Calu3 (cell line): ENCODE results near the gene LCN10. TPM values are rescaled to one million over a fixed set of nuclear protein-coding genes. Genes with fewer than 3 reads are reported as not detected.

Source experiments
- BruUV-seq: library from RNA; stranded (reverse); fragments of 400-500 nt; replicated peaks from 2 replicates; lab custom pipeline; 2021; lab: Mats Ljungman, UMichigan
- CTCF ChIA-PET: fragments of 300-600 bp; sonication (Branson Sonifier 250); formaldehyde crosslinking; loops from one replicate; lab custom pipeline; 2022; ENCODE audit warnings: antibody characterized with exemption; lab: Charles Lee
- DNase-seq: peaks from one replicate; pipeline ENCODE4 v3.0.0; 2022
- H3K27ac Mint-ChIP-seq: one replicate; pipeline ENCODE4 v1.8.0; 2022; ENCODE audit warnings: mixed read lengths; ENCODE audit not compliant: unreplicated experiment
- H3K27me3 Mint-ChIP-seq: one replicate; pipeline ENCODE4 v1.8.0; 2022; ENCODE audit warnings: mixed read lengths; ENCODE audit not compliant: unreplicated experiment
- H3K36me3 Mint-ChIP-seq: one replicate; pipeline ENCODE4 v1.8.0; 2022; ENCODE audit warnings: mild to moderate bottlenecking, moderate library complexity, mixed read lengths; ENCODE audit not compliant: insufficient read depth, unreplicated experiment
- H3K4me1 Mint-ChIP-seq: one replicate; pipeline ENCODE4 v1.8.0; 2022; ENCODE audit warnings: mild to moderate bottlenecking, low read depth, mixed read lengths; ENCODE audit not compliant: unreplicated experiment
- H3K4me3 Mint-ChIP-seq: one replicate; pipeline ENCODE4 v1.8.0; 2022; ENCODE audit warnings: mild to moderate bottlenecking, low read depth, moderate library complexity, mixed read lengths; ENCODE audit not compliant: unreplicated experiment
- H3K9me3 Mint-ChIP-seq: one replicate; pipeline ENCODE4 v1.8.0; 2022; ENCODE audit warnings: low read depth, mixed read lengths; ENCODE audit not compliant: unreplicated experiment
- CTCF ChIP-seq: fragments of 200-600 bp; IDR thresholded peaks from one replicate; pipeline ENCODE4 v1.8.0; 2022; ENCODE audit warnings: antibody characterized with exemption; ENCODE audit not compliant: unreplicated experiment
- intact Hi-C: fragments of 100-400 bp; cut with micrococcal nuclease; formaldehyde crosslinking; loops from one replicate; pipeline ENCODE4 v1.10.0; 2022; ENCODE audit not compliant: unreplicated experiment
- total RNA-seq: library from RNA; stranded (reverse); gene quantifications from 2 replicates; pipeline ENCODE4 v1.2.3, GENCODE V29; 2022

The LCN10 gene
- total RNA-seq, 1 experiment from 2014 or later: 0.33 TPM

- H3K9me3 Mint-ChIP-seq: no peaks in the 10 kb centered on the region
- intact Hi-C loops: no loop called here
- no peaks in the 10 kb centered on the region for H3K27me3 Mint-ChIP-seq
- CTCF ChIA-PET: no interaction called here
- no peak for DNase-seq
- no peak overlapping the region for H3K4me3 Mint-ChIP-seq
- TF ChIP-seq CTCF: no peak
- BruUV-seq: no TSS peak
- peak overlapping the region; percentile 13 for H3K27ac Mint-ChIP-seq
- H3K4me1 Mint-ChIP-seq: peaks cover 10% of the 10 kb centered on the region
- H3K36me3 Mint-ChIP-seq: peaks cover 64% of the 10 kb centered on the region
Measured at GRCh38 chr9:136723362-136723976, 19.3 kb downstream of the LCN10 start.

GRCh38 chr9:136722969-136723356 lies 19.8 kb downstream of the LCN10 start:
- intact Hi-C loops: no loop called here
- Mint-ChIP-seq H3K9me3 (no peaks in the 10 kb centered on the region), H3K27ac (no peak overlapping the region), H3K36me3 (peaks cover 59% of the 10 kb centered on the region), H3K27me3 (no peaks in the 10 kb centered on the region), H3K4me3 (no peak overlapping the region), H3K4me1 (peaks cover 10% of the 10 kb centered on the region)
- no peak for TF ChIP-seq CTCF
- DNase-seq: no peak
- BruUV-seq: no TSS peak
- CTCF ChIA-PET: interaction anchor here (0.5 kb wide), 1 partner anchor 434 kb away, joined by 3 read pairs; no protein-coding TSS in a partner anchor

GRCh38 chr9:136722093-136722968 lies 20.4 kb downstream of the LCN10 start:
- intact Hi-C loops: no loop called here
- DNase-seq: no peak
- no peak for TF ChIP-seq CTCF
- Mint-ChIP-seq H3K4me3 (no peak overlapping the region), H3K36me3 (peaks cover 53% of the 10 kb centered on the region), H3K9me3 (no peaks in the 10 kb centered on the region), H3K4me1 (peaks cover 10% of the 10 kb centered on the region), H3K27ac (no peak overlapping the region), H3K27me3 (no peaks in the 10 kb centered on the region)
- CTCF ChIA-PET: interaction anchor here (0.5 kb wide), 1 partner anchor 435 kb away, joined by 3 read pairs; no protein-coding TSS in a partner anchor
- BruUV-seq: no TSS peak

GRCh38 chr9:136721339-136722092 lies 21.2 kb downstream of the LCN10 start:
- Mint-ChIP-seq H3K27ac (no peak overlapping the region), H3K27me3 (no peaks in the 10 kb centered on the region), H3K4me1 (peaks cover 4% of the 10 kb centered on the region), H3K36me3 (peaks cover 44% of the 10 kb centered on the region), H3K9me3 (no peaks in the 10 kb centered on the region), H3K4me3 (no peak overlapping the region)
- no TSS peak for BruUV-seq
- TF ChIP-seq CTCF: no peak
- CTCF ChIA-PET: no interaction called here
- intact Hi-C loops: no loop called here
- no peak for DNase-seq
